Ovary (tissue), 3 donors: Measurements from ENCODE around the gene MSTO1.

Source experiments
- EP300 ChIP-seq: sonication (generic); formaldehyde crosslinking; IDR thresholded peaks from one replicate; pipeline ENCODE4 v1.6.1; 2017; ENCODE audit warnings: antibody characterized with exemption
- POLR2A ChIP-seq: fragments of 450-650 bp; IDR thresholded peaks from one replicate; pipeline ENCODE4 v1.6.1; 2017; ENCODE audit warnings: antibody characterized with exemption, mild to moderate bottlenecking, moderate library complexity
- TF ChIP-seq, protein P1 (sequence below), 3 donors: fragments of 450-650 bp in 2 of 3; fragments of 200-600 bp in 1 of 3; IDR thresholded peaks; one replicate each; pipeline versions ENCODE4 v1.5.1 to v1.8.0; 2016 to 2022; ENCODE audit warnings: antibody characterized with exemption in 3 of 3, mild to moderate bottlenecking in 1 of 3
- donor health status: DM: no; HTN: no; CAD: no.

DNA sequence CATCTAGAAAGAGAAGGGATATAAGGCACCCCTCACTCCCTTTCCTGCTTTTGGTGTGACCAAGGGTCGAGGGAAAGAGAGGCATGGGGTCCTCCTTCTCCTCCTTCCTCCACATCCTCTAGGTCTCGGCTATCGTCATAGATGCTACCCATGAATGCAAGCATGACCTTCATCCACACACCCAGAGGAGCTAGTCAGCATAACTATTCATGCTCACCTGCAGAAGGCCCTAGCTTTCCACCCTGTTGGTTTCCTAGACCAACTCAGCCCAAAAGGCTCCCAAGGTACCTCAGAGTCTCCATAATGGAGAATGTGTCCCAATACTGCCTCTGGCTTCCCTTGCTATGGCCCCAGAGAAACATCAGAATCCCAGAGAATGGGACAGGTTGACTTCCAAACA, 33.2 kb downstream of the MSTO1 start:
- TF ChIP-seq, protein P1, sequence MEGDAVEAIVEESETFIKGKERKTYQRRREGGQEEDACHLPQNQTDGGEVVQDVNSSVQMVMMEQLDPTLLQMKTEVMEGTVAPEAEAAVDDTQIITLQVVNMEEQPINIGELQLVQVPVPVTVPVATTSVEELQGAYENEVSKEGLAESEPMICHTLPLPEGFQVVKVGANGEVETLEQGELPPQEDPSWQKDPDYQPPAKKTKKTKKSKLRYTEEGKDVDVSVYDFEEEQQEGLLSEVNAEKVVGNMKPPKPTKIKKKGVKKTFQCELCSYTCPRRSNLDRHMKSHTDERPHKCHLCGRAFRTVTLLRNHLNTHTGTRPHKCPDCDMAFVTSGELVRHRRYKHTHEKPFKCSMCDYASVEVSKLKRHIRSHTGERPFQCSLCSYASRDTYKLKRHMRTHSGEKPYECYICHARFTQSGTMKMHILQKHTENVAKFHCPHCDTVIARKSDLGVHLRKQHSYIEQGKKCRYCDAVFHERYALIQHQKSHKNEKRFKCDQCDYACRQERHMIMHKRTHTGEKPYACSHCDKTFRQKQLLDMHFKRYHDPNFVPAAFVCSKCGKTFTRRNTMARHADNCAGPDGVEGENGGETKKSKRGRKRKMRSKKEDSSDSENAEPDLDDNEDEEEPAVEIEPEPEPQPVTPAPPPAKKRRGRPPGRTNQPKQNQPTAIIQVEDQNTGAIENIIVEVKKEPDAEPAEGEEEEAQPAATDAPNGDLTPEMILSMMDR (IDR thresholded peaks at IDR 0.05), result no peak
- no peak for TF ChIP-seq POLR2A
- TF ChIP-seq EP300, result no peak
